GM18861 (cell line): ENCODE measurements around the gene EML2.
"Not testable (repeated sequence)": the region's sequence is repeated elsewhere in the genome, so short reads cannot be mapped to it uniquely, and the experiment has no call there.

Experiments used
- ATAC-seq: cut with Tn5 transposase; IDR thresholded peaks from one replicate; pipeline ENCODE4 v1.9.1; 2021; ENCODE audit not compliant: unreplicated experiment

EML2 gene, protein sequence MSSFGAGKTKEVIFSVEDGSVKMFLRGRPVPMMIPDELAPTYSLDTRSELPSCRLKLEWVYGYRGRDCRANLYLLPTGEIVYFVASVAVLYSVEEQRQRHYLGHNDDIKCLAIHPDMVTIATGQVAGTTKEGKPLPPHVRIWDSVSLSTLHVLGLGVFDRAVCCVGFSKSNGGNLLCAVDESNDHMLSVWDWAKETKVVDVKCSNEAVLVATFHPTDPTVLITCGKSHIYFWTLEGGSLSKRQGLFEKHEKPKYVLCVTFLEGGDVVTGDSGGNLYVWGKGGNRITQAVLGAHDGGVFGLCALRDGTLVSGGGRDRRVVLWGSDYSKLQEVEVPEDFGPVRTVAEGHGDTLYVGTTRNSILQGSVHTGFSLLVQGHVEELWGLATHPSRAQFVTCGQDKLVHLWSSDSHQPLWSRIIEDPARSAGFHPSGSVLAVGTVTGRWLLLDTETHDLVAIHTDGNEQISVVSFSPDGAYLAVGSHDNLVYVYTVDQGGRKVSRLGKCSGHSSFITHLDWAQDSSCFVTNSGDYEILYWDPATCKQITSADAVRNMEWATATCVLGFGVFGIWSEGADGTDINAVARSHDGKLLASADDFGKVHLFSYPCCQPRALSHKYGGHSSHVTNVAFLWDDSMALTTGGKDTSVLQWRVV

DNA sequence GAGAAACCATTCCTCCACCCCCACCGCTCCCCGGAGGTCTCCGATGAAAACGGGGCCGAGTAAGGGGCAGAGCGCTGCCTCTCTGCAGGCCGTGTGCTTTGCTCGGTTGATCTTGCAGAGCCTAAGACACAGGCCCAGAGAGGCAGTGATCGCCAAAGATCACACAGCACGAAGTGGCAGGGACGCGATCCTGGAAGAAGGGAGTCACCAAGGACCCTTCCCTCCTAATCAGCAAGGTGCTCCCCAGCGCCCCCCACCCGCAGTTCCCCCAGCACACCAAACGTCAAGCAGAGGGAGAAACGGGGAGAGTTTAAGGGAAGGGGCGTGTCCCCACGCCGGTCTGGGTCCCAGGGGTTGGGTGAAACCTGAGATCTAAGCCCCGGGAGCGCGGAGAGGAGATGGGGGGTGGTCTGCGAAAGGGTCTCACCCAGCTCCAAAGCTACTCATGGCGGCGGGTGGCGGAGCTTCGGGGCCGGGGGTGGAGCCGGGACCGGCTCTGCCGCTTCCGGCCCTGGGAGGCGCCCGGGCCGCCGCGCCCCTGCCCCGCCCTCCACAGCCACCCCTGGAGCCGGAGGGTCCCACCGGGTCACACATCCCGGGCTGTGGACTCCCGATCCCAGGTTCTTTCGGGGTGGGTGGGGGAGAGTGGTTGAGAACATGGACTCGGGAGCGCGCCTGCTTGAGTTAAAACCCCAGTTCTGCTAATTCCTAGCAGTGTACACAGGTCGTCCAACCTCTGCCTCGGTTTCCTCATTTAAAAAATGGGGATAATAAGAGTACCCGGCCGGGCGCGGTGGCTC lies at the start of gene EML2:
Gene EML2 (minus strand): TSS at position 468 of the 800 bp plus-strand sequence. CDS start 21 bp downstream, at position 447.
- ATAC-seq, result no peak

DNA sequence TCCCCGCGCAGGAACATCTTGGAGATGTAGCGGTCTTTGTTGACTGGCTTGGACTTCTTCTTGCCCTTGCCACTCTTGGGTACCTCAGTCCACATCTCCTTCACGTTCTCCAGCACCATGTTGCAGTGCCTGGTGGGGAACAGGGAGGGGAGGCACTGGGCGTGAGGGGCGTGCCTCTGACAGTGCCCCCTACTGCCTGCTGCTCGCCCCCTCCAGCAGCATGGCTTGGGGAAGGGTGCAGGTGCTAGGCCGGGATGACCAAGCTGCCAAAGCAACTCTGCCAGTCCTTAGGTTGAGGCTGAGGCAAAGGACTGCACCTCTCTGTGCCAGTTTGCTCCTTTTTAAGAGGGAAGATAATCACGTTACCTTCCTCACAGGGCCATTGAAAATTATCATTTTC lies 48.4 kb upstream of the EML2 start:
- no peak for ATAC-seq

DNA sequence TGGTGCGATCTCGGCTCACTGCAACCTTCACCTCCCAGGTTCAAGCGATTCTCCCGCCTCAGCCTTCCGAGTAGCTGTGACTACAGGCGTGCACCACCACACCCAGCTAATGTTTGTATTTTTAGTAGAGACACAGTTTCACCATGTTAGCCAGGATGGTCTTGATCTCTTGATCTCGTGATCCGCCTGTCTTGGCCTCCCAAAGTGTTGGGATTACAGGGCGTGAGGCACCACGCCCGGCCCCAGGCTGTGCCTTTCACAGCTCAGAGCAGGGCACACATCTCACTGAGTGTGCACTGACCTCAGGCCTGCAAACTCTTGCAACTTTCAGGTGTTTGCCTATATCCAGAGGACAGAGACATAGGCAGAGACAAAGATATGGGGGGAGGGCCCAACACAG lies 45.8 kb upstream of the EML2 start:
- ATAC-seq, result not testable (repeated sequence)

DNA sequence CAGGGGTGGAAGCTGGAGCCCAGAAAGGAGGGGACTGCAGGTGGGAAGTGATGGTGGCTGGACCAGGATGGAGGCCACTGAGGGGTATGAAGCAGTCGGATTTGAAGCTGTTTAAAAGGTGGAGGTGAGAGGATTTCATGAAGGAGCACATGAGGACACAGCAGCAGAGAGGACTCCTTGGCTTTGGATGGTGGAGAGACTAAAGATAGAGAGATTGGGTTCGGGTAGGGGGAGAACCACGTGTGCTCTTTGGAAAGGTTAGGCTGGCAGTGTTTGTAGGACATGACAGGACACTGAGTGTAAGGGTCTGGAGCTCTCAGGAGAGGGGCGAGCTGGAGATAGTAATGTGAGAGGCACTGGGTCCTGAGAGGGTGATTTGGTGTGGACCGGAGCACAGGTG lies 43.7 kb upstream of the EML2 start:
- no peak for ATAC-seq

DNA sequence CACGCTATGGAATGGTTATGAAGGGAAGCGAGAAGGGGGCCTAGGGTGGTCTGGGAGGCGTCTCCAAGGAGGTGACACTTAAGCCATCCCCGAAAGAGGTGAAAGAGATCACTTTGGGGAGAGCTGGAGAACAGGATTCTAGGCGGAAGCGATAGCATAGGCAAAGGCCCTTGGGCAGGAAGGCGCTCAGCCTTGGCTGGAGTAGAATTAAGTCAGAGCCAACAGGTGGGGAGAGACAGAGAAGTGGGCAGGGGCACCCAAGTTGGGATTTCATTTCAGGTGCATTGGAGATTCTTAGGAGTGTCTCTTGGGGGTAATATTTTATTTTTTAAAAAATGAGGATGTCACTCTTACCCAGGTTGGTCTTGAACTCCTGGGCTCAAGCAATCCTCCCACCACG lies 42.9 kb upstream of the EML2 start:
- ATAC-seq, result no peak

DNA sequence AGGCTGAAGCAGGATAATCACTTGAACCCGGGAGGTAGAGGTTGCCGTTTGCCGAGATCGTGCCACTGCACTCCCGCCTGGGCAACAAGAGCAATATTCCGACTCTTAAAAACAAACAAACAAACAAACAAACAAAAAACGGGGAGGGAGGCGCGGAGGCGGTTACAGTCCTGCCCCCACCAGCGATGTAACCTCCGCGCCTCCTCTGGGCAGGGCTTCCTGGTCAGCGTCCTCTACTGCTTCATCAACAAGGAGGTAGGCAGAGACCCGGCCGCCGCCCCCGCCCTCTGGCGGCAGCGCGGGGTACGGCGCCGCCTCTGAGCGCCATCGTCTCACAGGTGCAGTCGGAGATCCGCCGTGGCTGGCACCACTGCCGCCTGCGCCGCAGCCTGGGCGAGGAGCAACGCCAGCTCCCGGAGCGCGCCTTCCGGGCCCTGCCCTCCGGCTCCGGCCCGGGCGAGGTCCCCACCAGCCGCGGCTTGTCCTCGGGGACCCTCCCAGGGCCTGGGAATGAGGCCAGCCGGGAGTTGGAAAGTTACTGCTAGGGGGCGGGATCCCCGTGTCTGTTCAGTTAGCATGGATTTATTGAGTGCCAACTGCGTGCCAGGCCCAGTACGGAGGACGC lies 42.3 kb upstream of the EML2 start:
- peak; percentile 66 for ATAC-seq

GRCh38 chr19:45677351-45678230 lies 38.4 kb upstream of the EML2 start:
- no peak for ATAC-seq

- ATAC-seq, result no peak
These were observed 37.7 kb upstream of the EML2 start for GRCh38 chr19:45676851-45677263.

DNA sequence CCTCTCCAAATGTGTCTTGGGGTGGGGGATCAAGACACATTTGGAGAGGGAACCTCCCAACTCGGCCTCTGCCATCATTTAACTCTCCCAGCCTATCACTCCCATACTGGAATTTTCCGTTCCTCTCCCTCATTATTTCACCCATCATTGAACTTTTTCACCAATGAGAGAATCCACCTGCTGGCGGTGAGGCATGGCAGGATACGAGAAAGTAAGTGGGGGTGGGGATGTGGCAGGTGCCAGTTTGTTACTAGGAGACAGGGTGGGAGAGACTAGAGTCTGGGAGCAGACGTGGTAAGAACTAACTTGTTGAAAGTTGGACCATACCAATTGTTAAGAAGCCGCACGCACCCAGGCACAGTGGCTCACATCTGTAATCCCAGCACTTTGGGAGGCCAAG lies 35.7 kb upstream of the EML2 start:
- no peak for ATAC-seq

DNA sequence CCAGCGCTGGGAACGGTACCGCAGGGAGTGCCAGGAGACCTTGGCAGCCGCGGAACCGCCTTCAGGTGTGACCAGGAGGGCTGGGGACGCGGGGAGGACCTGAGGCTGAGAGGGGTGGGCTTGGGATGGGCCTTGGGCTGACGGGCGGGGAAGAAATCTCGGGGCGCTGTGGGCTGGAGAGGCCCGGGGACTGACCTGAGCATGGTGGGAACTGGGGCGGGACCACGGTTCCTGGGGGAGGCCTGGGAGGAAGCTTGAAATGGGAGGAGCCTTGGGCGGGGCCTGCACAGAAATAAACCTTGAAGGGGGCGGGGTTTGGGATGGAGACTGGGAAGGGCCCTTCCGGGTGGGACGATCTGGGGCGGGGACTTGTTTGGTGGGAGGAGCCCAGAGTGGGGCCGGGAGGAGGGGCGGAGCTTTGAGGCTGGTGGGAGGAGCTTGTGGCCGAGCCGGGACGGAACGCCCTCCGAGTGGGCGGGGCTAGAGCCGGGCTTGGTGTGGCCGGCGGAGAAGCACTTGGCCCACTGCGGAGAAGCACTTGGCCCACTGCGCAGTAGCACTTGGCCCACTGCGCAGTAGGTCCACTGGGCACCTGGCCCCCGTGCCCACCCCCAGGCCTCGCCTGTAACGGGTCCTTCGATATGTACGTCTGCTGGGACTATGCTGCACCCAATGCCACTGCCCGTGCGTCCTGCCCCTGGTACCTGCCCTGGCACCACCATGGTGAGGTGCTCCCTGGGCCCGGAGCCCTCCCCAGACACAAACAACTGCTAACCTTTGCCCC lies 31.7 kb upstream of the EML2 start:
- ATAC-seq, result peak; percentile 43

DNA sequence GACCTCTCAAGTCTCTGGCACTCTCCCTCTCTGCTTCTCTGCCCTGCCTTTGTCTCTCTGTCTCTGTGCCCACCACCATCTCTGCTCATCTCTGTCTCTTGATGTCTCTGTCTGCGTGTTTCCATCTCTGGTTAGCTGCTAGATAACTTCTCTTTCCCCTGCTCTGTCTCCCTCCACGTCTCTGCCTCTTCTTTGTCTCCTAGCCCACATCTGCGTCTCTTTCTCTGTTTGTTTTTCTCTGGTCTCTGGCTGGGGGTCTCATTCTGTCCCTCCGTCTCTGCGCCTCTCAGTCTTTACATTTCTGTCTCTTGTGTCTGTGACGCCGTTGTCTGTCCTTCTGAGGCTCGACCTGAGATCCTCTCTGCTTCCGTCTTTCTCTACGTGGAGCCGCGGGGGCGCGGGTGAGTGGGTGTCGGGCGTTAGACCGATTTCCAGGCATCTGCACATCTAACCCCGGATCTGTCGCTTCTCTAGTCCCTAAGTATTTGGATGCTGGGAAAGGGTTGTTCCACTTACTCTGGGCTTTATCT lies 29.2 kb upstream of the EML2 start:
- no peak for ATAC-seq

DNA sequence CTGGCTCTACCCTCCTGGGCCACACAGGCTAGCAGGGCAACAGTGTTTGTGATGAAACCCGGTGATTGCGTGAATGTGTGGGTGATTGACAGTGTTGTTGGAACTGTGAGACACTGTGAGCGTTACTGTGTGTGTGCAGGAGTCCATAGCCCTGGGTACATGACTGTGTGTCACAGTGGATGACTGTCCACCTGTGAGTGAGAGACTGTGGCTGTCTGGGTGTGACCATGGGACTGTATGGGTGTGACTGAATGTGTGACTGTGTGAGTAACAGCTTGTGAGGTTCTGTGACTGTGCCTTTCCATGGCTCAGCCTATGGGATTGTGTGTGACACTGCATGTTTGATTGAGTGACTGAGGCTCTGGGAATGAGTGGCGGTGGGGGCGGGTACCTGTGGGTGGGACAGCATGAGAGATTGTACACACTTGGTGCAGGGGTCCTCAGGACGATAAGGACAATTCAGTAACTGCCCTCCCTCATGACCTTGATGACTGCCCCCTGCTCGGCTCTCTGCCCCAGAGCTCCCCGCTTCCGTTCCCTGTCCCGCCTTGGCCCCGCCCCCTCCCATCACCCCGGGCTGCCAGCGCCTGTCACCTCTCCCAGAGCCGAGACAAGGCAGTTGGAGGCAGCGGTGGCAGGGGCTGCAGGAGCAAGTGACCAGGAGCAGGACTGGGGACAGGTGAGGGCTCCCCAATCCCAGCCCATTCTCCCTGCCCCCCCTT lies 28.6 kb upstream of the EML2 start, which contains the start of gene GIPR:
Gene GIPR (plus strand): TSS at position 602 of the 722 bp plus-strand sequence. CDS start 1,300 bp downstream, outside the sequence.
- ATAC-seq, result no peak

DNA sequence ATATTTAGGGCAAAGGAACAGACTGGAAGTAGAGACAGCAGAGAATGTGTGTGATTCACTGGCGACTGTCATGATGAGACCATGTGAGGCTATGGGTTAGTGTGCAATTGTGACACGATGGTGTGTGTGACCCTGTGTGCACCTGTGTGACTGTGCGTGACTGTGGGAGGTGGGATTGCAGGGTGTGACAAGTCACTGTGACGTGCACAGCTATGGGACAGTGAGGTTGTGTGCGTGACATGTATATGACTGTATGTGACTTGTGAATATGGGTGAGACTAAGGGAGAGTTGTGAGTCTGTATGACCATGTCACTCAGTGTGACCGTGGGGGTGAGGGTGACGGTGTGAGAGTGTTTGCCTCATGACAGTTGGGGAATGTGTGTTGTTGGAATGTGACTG lies 25.4 kb upstream of the EML2 start:
- no peak for ATAC-seq

- no peak for ATAC-seq
These were observed 24.6 kb upstream of the EML2 start for GRCh38 chr19:45663800-45664199.

- ATAC-seq, result no peak
These were observed 21.4 kb upstream of the EML2 start for GRCh38 chr19:45660636-45661035.

GRCh38 chr19:45659096-45659729 lies 20.0 kb upstream of the EML2 start:
- ATAC-seq, result no peak

DNA sequence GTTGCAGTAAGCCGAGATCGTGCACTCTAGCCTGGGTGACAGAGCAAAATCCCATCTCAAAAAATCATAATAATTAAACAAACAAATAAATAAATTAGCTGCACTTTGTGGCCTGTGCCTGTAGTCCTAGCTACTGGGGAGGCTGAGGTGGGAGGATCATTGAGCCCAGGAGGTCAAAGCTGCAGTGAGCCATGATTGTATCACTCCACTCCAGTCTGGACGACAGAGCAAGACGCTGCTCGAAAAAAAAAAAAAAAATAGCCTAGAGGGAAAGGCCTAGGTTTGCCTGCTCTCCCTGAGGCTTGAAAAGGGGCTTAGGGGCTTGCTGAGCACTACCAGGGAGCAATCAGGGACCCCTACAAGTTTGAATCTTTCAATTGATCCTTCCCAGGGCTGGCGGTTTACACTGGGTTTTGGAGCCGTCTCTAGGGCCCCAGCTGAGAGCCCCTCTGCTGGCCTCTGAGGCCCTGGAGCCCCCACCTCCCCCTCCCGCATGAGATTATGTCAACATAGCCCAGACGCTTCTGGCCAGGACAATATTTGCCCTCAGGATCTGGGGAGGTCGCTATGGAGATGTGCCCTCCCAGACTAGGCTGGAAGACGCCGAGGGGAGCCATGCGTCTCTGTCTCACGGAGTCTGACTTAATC lies 18.4 kb upstream of the EML2 start:
- no peak for ATAC-seq
